Vagina (tissue), 2 donors: ENCODE measurements around the gene ZFTA.

Experiments used
- POLR2A ChIP-seq, 2 donors: fragments of 450-650 bp; IDR thresholded peaks; one replicate each; pipeline ENCODE4 v1.6.1; 2017; ENCODE audit warnings: antibody characterized with exemption in 2 of 2, mild to moderate bottlenecking in 2 of 2, moderate library complexity in 2 of 2
- POLR2AphosphoS5 ChIP-seq, 2 donors: sonication (generic); formaldehyde crosslinking; IDR thresholded peaks; one replicate each; pipeline ENCODE4 v1.9.0; 2017; ENCODE audit warnings: antibody characterized with exemption in 2 of 2, mild to moderate bottlenecking in 2 of 2, low read depth in 1 of 2; ENCODE audit not compliant: insufficient read depth in 1 of 2
- TF ChIP-seq, protein P1 (sequence below), 3 experiments: fragments of 450-650 bp in 2 of 3; fragments of 200-600 bp in 1 of 3; sonication (generic) in 1 of 3; IDR thresholded peaks; one replicate each; pipeline ENCODE4 v1.5.1; 2017 to 2019; ENCODE audit warnings: antibody characterized with exemption in 3 of 3, mild to moderate bottlenecking in 2 of 3, moderate library complexity in 2 of 3

DNA sequence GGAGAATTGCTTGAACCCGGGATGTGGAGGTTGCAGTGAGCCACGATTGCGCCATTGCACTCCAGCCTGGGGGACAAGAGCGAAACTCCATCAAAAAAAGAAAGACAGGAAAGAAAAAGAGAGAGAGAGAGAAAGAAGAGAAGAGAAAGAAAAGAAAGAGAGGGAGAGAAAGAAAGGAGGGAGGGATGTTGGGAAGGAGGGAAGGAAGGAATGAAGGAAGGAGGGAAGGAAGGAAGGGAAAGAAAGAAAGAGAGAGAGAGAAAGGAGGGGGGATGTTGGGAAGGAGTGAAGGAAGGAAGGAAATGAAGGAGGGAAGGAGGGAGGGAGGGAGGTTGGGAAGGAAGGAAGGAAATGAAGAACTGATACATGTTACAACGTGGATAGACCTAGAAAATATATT lies 32.3 kb upstream of the ZFTA start:
- TF ChIP-seq, protein P1, sequence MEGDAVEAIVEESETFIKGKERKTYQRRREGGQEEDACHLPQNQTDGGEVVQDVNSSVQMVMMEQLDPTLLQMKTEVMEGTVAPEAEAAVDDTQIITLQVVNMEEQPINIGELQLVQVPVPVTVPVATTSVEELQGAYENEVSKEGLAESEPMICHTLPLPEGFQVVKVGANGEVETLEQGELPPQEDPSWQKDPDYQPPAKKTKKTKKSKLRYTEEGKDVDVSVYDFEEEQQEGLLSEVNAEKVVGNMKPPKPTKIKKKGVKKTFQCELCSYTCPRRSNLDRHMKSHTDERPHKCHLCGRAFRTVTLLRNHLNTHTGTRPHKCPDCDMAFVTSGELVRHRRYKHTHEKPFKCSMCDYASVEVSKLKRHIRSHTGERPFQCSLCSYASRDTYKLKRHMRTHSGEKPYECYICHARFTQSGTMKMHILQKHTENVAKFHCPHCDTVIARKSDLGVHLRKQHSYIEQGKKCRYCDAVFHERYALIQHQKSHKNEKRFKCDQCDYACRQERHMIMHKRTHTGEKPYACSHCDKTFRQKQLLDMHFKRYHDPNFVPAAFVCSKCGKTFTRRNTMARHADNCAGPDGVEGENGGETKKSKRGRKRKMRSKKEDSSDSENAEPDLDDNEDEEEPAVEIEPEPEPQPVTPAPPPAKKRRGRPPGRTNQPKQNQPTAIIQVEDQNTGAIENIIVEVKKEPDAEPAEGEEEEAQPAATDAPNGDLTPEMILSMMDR (IDR thresholded peaks at IDR 0.05): no peak
- no peak for TF ChIP-seq POLR2A (IDR thresholded peaks at IDR 0.05)
- no peak for TF ChIP-seq POLR2AphosphoS5 (IDR thresholded peaks at IDR 0.05; ENCODE audit: insufficient read depth in 1 of 2, low read depth in 1 of 2)
